Stimulated activated CD4-positive, alpha-beta T cell treated with anti-CD3 and anti-CD28 coated beads, Interleukin-2, amount 100 ng/mL, for 24 hours (primary cell): Measurements from ENCODE around the gene PDCD2.
"Not testable (repeated sequence)": the region's sequence is repeated elsewhere in the genome, so short reads cannot be mapped to it uniquely, and the experiment has no call there.

Source experiments
- DNase-seq, 2 donors: peaks; one replicate each; pipeline ENCODE4 v3.0.0-alpha.2; 2020

The PDCD2 gene

GRCh38 chr6:170584181-170584953 lies at the start of gene PDCD2:
TSS of gene PDCD2 (minus strand) at chr6:170584637. CDS start at chr6:170584581, 56 bp downstream.
- peak; percentile 92 to 94 for DNase-seq

DNA sequence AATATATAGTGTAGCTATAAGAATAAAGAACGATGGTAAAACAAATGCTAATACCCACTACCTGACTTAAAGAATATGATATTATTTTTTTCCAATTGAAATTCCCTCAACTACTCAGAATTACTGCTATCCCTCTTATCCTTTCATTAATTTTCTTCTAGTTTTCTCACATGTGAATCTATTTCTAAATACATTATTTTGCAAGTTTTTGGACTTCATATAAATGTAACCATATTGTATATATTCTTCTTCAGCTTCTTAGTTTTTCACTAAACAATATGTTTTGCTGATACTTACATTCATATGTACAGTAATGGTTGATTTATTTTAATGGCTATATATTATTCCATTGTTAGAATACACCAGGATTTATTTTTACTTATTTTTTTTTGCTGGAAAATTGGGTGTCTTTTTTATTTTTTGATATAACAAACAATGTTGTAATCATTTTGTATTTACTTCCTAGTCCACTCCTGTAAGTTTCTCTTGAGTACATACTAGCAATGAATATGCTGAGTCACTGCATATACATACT lies 31.6 kb upstream of the PDCD2 start:
- DNase-seq = not testable (repeated sequence)

- not testable (repeated sequence) for DNase-seq
These were observed 27.9 kb upstream of the PDCD2 start for GRCh38 chr6:170612256-170612804.

- DNase-seq = not testable (repeated sequence)
These were observed 24.8 kb upstream of the PDCD2 start for GRCh38 chr6:170609225-170609624.

DNA sequence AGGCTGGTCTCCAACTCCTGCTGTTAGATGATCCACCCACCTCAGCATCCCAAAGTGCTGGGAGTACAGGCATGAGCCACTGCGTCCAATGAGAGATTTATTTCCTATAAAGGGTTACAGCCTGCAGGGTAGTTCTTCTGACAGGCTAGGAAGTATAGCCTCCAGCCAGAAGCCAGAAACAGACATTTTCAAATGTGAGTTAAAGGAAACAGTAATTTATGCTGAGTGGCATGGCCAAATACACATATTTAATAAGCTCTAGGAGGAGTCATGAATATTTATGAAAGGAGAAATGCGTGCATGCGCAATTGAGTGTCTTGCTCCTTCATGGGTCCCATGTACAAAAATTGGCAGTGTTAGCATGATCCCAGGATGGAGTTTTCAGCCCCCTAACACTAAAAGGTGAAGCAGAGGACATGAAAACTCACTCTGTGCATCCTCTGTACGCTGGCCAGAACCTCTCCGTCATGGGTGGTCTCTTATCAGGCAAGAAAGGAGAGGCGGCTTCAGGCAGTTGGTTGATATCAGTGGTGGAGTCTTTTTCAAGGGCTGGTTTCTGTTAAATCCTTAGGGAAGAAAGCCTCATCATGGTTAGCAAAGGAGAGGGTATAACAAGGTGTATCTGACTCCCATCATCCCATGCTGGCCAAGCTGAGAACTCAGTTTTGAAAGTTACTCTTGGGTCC lies 21.3 kb upstream of the PDCD2 start:
- no peak for DNase-seq

DNA sequence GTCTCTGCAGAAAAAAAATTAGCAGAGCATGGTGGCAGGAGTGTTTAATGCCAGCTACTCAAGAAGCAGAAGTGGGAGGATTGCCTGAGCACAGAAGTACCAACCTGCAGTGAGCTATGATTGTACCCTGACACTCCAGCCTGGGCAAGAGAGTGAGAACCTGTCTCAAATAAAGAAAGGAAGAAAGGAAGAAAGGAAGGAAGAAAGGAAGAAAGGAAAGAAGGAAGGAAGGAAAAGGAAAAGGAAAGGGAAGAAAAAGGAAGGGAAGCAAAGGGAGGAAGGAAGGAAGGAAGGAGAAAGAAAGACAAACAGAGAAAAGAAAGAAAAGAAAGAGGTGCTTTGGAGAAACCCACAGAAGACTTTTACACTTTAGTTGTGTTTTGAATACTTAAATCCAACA lies 12.8 kb upstream of the PDCD2 start:
- no peak for DNase-seq

- DNase-seq = no peak
These were observed 12.0 kb upstream of the PDCD2 start for GRCh38 chr6:170596426-170596825.

DNA sequence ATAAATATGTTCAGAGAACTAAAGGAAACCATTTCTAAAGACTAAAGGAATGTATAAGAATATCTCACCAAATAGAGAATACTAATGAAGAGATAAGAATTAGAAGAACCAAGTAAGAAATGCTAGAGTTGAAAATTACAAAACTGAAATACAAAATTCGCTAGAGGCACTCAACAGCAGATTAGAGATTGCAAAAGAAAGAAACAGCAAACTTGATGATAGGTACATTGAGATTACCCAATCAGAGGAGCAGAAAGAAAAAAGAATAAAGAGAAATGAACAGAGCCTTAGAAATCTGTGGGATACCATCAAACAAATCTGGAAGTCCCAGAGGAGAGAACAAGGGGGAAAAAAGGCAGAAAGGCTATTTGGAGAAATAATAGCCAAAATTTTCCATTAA lies 6.3 kb upstream of the PDCD2 start:
- no peak for DNase-seq

- DNase-seq = no peak
These were observed 589 bp upstream of the PDCD2 start for GRCh38 chr6:170584954-170585498.

- no peak for DNase-seq
These were observed 669 bp downstream of the PDCD2 start for GRCh38 chr6:170583756-170584180.

DNA sequence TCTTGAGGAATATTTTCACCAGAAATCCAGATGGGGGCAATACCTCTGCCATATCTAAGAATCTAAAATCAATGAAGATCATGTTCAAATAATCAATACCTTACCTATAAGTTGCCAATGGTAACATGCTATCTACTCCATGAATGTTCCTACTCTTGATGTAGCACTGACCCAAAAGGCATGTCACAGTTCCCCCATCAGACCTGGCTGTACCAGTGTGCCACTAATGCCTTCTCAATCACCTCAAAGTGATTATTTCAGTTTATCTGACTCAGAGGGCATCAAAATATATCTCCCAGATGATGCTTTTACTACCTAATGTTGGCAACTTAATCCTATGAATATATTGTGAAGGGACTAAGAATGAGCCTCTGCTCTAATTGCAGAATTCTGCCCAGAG lies 5.5 kb downstream of the PDCD2 start:
- DNase-seq = no peak

DNA sequence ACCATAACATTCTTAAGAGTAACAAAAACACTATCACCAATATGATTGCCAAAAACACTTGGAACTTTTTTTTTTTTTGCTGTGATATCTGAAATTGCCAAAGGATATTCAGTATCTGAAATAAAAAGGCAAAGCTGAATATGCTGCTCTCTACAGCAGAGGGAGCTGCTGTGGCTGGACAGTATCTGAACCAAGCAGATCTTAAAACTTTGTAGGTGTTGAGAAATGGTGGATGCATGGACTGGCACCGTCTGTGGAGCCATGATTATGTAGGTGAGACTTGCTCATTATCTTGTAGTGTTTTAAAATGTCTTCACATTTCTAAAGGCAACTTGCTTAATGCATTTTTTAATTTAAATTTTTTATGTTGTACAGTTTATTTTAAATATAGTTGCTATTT lies 9.2 kb downstream of the PDCD2 start:
- DNase-seq = no peak

GRCh38 chr6:170572704-170573466 lies 11.6 kb downstream of the PDCD2 start:
- DNase-seq = no peak

- DNase-seq = no peak
These were observed 19.4 kb downstream of the PDCD2 start for GRCh38 chr6:170564936-170565530.

DNA sequence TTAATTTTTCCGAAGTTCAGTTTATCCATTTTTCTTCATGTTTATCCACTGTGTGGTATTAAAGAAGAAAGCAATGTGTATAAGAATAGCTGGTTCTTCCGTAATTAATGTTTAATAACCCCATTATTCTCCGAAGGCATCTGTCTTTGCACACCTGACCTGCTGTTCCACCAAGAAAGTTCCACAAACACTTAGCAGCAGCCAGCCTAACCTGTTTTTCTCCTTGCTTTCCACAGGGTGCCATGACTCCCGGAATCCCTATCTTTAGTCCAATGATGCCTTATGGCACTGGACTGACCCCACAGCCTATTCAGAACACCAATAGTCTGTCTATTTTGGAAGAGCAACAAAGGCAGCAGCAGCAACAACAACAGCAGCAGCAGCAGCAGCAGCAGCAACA lies 22.9 kb downstream of the PDCD2 start:
- no peak for DNase-seq

DNA sequence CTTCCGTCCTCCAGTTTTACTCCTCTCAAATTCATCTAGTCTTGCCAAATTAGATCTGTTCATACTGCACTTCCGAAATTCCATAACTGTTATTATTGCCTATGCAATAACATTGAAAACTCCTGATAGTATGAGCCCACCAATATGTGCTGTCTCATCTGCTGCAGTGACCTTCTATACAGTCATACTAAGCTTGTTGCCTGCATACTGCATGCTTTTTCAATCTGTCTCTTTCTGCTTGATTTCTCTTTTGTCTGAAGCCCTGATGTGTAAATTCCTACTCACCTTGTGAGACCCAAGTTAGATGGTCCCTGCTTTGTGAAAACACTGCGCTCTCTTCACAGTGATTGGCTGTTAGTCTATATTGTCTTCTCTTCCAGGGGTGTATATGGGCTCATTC lies 29.1 kb downstream of the PDCD2 start:
- no peak for DNase-seq

GRCh38 chr6:170554796-170555137 lies 29.7 kb downstream of the PDCD2 start:
- no peak for DNase-seq

DNA sequence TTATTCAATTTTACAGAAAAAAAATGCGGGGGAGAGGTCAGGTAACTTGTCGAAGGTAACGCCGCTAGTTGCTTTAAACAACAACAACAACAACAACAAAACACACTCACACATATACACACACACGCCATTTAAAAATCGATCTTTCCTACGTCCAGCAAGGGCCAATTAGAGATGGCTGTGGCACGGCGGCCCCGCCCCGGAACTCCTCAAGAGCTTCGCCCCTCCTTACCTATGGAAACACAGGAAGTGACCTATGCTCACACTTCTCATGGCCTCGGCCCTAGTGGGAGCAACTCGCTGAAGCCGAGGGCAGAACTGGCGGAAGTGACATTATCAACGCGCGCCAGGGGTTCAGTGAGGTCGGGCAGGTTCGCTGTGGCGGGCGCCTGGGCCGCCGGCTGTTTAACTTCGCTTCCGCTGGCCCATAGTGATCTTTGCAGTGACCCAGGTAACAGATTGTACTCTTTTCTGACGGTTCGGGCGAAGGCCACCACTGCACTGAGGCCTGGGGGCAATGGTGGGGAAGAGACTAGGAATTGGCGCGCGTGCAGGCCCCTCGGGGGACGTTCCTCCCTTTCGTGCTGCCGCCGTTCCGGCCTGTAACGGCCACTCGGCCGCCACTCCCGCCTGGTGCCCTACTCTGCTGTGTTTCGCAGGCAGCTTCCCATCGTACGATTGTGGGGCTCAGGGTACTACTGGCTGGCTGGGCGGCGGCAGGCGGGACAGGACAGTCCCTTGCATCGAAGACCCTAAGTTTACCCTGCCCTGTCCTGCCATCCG lies 30.2 kb downstream of the PDCD2 start, which contains the start of gene TBP:
Gene TBP (plus strand): TSS at position 357 of the 783 bp plus-strand sequence. CDS start 2,661 bp downstream, outside the sequence.
- DNase-seq = peak; percentile 96 to 97

GRCh38 chr6:170553534-170554012 lies 30.9 kb downstream of the PDCD2 start:
- no peak for DNase-seq

DNA sequence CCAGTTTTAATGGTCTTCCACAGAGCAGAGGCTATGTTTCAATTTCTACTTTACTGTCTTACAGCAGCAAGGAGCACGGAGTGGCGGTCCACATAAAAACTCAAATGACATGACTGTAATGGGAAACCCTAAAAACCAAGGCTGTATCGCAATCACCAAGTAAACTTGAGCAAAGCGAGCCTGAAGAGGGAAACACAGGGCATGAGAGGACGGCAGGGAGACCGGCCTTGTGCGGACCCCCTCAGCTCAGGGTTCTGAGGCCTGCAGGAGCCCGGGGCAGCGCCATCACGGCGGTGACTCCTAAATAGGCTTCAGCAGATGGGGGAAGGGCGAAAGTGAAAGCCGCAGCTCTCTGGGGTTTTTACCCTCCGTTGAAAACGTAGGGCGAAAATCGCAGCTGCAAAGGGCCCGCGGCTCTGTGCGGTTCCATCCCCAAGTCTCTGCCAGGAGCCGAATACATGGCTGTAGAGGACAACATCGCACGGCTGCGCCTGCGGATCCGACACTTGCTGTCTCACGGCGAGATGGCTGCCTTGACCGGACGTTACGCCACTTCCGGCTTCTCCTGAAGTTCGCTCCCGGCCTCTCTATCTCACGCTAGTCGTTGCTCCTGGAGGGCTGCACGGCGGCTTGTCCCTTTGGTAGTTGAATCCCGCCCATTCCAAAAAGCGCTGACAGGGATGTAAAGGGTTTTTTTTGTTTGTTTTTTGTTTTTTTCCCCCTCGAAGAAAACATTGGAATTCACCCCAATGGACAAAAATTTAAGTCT lies 31.5 kb downstream of the PDCD2 start, which contains the start of gene PSMB1:
Gene PSMB1 (minus strand): TSS at position 543 of the 769 bp plus-strand sequence. CDS start 65 bp downstream, at position 478.
- DNase-seq = peak; percentile 86 to 87
